ENCODE measurements around the gene WDR90. TPM values are rescaled to one million over a fixed set of nuclear protein-coding genes. Genes with fewer than 3 reads are reported as not detected.

WDR90 gene
- total RNA-seq, 4 donors from 2014 or later: 2.9 to 9.8 (median 6.5) TPM

DNA sequence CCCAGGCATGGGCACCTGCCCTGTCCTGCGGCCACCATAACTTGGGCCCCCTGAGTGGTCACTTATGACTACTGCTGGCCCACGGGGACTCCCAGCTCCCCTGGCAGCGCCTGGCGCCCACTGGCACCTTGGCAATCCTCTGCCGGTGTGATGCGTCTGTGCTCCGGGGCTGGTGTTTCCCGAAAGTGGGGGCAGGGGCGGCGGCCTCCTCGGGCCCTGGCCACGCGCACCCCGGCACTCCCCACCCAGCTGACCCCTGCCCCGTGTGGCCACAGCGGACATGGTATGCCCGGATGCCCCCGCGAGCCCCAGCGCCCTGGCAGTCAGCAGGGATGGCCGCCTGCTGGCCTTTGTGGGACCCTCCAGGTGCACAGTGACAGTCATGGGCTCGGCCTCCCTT is 8.3 kb downstream of the WDR90 start:
- no peak for TF ChIP-seq POLR2A (IDR thresholded peaks at IDR 0.05)
- TF ChIP-seq, protein P1, sequence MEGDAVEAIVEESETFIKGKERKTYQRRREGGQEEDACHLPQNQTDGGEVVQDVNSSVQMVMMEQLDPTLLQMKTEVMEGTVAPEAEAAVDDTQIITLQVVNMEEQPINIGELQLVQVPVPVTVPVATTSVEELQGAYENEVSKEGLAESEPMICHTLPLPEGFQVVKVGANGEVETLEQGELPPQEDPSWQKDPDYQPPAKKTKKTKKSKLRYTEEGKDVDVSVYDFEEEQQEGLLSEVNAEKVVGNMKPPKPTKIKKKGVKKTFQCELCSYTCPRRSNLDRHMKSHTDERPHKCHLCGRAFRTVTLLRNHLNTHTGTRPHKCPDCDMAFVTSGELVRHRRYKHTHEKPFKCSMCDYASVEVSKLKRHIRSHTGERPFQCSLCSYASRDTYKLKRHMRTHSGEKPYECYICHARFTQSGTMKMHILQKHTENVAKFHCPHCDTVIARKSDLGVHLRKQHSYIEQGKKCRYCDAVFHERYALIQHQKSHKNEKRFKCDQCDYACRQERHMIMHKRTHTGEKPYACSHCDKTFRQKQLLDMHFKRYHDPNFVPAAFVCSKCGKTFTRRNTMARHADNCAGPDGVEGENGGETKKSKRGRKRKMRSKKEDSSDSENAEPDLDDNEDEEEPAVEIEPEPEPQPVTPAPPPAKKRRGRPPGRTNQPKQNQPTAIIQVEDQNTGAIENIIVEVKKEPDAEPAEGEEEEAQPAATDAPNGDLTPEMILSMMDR (IDR thresholded peaks at IDR 0.05 in 4 of 5, conservative IDR thresholded peaks at IDR 0.05 in 1 of 5): no peak
- DNase-seq (no peak), ATAC-seq (no peak)
- Histone ChIP-seq H3K36me3 (no peaks in the 10 kb centered on the region), H3K4me3 (no peak overlapping the region), H3K27me3 (no peaks in the 10 kb centered on the region), H3K27ac (no peak overlapping the region), H3K4me1 (peaks cover 0 to 10% of the 10 kb centered on the region in 2 donors), H3K9me3 (no peaks in the 10 kb centered on the region)
- in situ Hi-C loops (cut with MboI; ENCODE audit: low sequenced_read_pairs in 4 of 4) (no loop called here), intact Hi-C loops (cut with DNase I; ENCODE audit: low total_unique reads) (no loop called here)

DNA sequence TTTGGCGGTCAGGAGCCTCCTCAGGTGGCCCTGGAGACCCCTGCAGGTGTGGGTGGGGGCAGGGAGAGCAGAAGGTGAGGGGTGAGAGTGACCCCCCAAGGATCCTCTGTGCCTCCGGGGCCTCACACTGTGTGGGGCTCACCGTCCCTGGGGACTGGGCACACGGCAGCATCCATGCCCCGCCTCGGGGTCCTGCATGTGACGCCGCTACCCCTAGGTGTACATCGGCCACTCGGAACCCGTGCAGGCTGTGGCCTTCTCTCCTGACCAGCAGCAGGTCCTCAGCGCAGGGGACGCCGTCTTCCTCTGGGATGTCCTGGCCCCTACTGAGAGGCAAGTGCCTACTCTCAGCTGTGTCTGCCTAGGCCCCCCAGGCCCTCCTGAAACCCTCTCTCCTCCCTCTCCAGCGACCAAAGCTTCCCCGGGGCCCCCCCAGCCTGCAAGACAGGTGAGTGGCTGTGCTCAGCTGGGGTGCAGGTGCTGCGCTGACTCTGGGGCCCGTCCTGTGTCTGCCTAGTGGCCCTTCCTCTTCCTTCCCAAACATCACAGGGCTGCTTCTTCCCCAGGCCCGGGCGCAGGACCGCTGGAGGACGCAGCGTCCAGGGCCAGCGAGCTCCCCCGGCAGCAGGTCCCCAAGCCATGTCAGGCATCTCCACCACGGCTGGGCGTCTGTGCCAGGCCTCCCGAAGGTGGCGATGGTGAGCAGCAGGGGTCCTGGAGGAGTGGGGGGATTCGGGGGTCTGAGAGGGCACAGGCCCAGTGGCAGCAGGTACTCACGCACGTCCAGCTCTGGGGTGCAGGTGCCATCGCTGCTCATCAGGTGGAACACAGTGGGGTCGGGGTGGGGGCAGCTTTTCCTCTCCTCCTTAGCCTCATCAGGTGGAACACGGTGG is 9.8 kb downstream of the WDR90 start:
- H3K27me3 ChIP-seq: no peaks in the 10 kb centered on the region
- peaks cover 0 to 10% of the 10 kb centered on the region in 2 donors for H3K4me1 ChIP-seq
- TF ChIP-seq, protein P1 (IDR thresholded peaks at IDR 0.05 in 4 of 5, conservative IDR thresholded peaks at IDR 0.05 in 1 of 5): no peak
- TF ChIP-seq POLR2A (IDR thresholded peaks at IDR 0.05): no peak
- intact Hi-C loops (cut with DNase I; ENCODE audit: low total_unique reads): no loop called here
- no peaks in the 10 kb centered on the region for H3K36me3 ChIP-seq
- H3K9me3 ChIP-seq: no peaks in the 10 kb centered on the region
- no peak overlapping the region for H3K27ac ChIP-seq
- ATAC-seq (no peak), DNase-seq (no peak)
- in situ Hi-C loops (cut with MboI; ENCODE audit: low sequenced_read_pairs in 4 of 4): no loop called here
- H3K4me3 ChIP-seq: no peak overlapping the region

DNA sequence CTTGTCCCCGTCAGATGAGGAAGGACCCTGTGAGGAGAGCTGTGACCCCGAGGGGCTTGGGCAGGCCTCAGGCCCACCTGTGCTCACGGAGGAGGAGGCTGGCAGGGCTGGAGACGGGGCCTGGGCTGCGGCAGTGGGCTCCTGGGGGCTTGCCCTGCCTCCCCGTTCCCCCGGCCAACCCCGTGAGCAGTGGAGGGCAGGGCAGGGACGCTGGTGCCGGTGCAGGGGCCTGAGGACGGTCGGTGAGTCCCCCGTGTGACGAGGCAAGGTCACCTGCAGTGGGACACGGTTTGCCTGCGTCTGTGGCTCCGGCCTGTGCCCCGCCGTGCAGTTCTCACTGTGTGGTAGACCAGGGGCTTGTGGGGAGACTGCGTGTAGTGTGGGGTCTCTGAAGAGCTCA is 10.5 kb downstream of the WDR90 start:
- in situ Hi-C loops (cut with MboI; ENCODE audit: low sequenced_read_pairs in 4 of 4) (no loop called here), intact Hi-C loops (cut with DNase I; ENCODE audit: low total_unique reads) (loop anchor here (1.0 kb wide), 3 partner anchors 10 to 80 kb away; partner anchors contain the start of genes RAB40C and WDR90)
- TF ChIP-seq POLR2A (IDR thresholded peaks at IDR 0.05): no peak
- TF ChIP-seq, protein P1 (IDR thresholded peaks at IDR 0.05 in 4 of 5, conservative IDR thresholded peaks at IDR 0.05 in 1 of 5): no peak
- ATAC-seq (no peak), DNase-seq (no peak)
- Histone ChIP-seq H3K27me3 (no peaks in the 10 kb centered on the region), H3K27ac (no peak overlapping the region), H3K4me3 (no peak overlapping the region), H3K9me3 (no peaks in the 10 kb centered on the region), H3K4me1 (peaks cover 0 to 10% of the 10 kb centered on the region in 2 donors), H3K36me3 (no peaks in the 10 kb centered on the region)

DNA sequence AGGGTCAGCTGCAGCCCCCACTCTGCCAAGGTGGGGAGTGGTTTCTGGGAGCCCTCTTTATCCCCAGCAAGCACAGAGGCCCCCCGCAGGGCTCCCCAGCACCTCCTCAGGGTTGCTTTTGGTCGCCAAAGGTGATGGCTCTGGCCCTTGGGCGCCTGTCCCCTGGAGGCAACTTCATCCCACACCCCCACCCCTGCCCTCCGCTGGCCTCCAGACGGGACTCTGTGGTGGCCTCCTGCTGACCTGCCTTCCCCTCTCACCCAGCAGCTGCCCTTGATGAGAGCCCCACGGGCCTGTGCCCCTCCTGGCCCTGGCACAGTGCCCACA is 10.9 kb downstream of the WDR90 start:
- no peak for TF ChIP-seq POLR2A (IDR thresholded peaks at IDR 0.05)
- TF ChIP-seq, protein P1 (IDR thresholded peaks at IDR 0.05 in 4 of 5, conservative IDR thresholded peaks at IDR 0.05 in 1 of 5): no peak
- no peaks in the 10 kb centered on the region for H3K9me3 ChIP-seq
- DNase-seq: no peak
- H3K27me3 ChIP-seq: no peaks in the 10 kb centered on the region
- H3K4me1 ChIP-seq: peaks cover 0 to 10% of the 10 kb centered on the region in 2 donors
- no peaks in the 10 kb centered on the region for H3K36me3 ChIP-seq
- peak overlapping the region in 2 of 4 donors; percentile 30 to 41 for H3K4me3 ChIP-seq
- in situ Hi-C loops (cut with MboI; ENCODE audit: low sequenced_read_pairs in 4 of 4): no loop called here
- intact Hi-C loops (cut with DNase I; ENCODE audit: low total_unique reads): loop anchor here (1.0 kb wide), 3 partner anchors 11 to 81 kb away; partner anchors contain the start of genes RAB40C and WDR90
- peak overlapping the region; percentile 45 to 77 (median 68) for H3K27ac ChIP-seq
- no peak for ATAC-seq
